IPS DF 6.9 (cell line): ENCODE measurements around the gene ITGB2.

Source experiments
- DNase-seq: peaks from one replicate; pipeline ENCODE4 v3.0.0-alpha.2; 2013; ENCODE audit warnings: low read depth, low spot score
- H3K27ac ChIP-seq: one replicate; pipeline ENCODE4 v1.5.1; 2013; ENCODE audit warnings: low read length, control low read depth
- H3K27me3 ChIP-seq: 2 replicates; pipeline ENCODE4 v1.6.1; 2013; ENCODE audit warnings: mild to moderate bottlenecking, low read length; ENCODE audit not compliant: control insufficient read depth, insufficient read depth
- H3K36me3 ChIP-seq: 2 replicates; pipeline ENCODE4 v1.6.1; 2013; ENCODE audit warnings: low read length; ENCODE audit not compliant: control insufficient read depth, insufficient read depth
- H3K4me1 ChIP-seq: 2 replicates; pipeline ENCODE4 v1.6.1; 2013; ENCODE audit warnings: low read length; ENCODE audit not compliant: control insufficient read depth, insufficient read depth
- H3K4me3 ChIP-seq: 2 replicates; pipeline ENCODE4 v1.5.1; 2013; ENCODE audit warnings: mild to moderate bottlenecking, low read length
- H3K9me3 ChIP-seq: 2 replicates; pipeline ENCODE4 v1.6.1; 2013; ENCODE audit warnings: low read length, inconsistent platforms; ENCODE audit not compliant: control insufficient read depth, insufficient read depth
- WGBS: extraction: QIAGEN DNeasy Blood & Tissue Kit; methylation state at CpG from one replicate; pipeline ENCODE4 v1.1.7; 2013; ENCODE audit warnings: mixed read lengths, missing lambda C conversion rate; ENCODE audit not compliant: insufficient read length, insufficient coverage; 5-methylcytosine and 5-hydroxymethylcytosine counted together

Gene ITGB2

GRCh38 chr21:44850905-44851657 lies 69.6 kb downstream of the ITGB2 start:
- Histone ChIP-seq H3K36me3 (peaks cover 41% of the 10 kb centered on the region), H3K4me3 (no peak overlapping the region), H3K27ac (no peak overlapping the region), H3K27me3 (no peaks in the 10 kb centered on the region), H3K4me1 (0 out of 2 replicates have a peak, but pooled peaks cover 1% of the 10 kb centered on the region), H3K9me3 (no peaks in the 10 kb centered on the region)
- DNase-seq: no peak
- WGBS: no CpG with 5 or more reads among the region's 26 CpGs

GRCh38 chr21:44850208-44850800 lies 70.4 kb downstream of the ITGB2 start:
- Histone ChIP-seq H3K9me3 (no peaks in the 10 kb centered on the region), H3K36me3 (peaks cover 35% of the 10 kb centered on the region), H3K27me3 (no peaks in the 10 kb centered on the region), H3K27ac (no peak overlapping the region), H3K4me1 (0 out of 2 replicates have a peak, but pooled peaks cover 1% of the 10 kb centered on the region), H3K4me3 (no peak overlapping the region)
- WGBS: no CpG with 5 or more reads among the region's 20 CpGs
- DNase-seq: no peak

GRCh38 chr21:44849616-44850130 lies 71.0 kb downstream of the ITGB2 start:
- H3K4me1 ChIP-seq: 0 out of 2 replicates have a peak, but pooled peaks cover 1% of the 10 kb centered on the region
- no CpG with 5 or more reads among the region's 12 CpGs for WGBS
- no peak overlapping the region for H3K4me3 ChIP-seq
- H3K9me3 ChIP-seq: no peaks in the 10 kb centered on the region
- DNase-seq: no peak
- H3K36me3 ChIP-seq: peaks cover 29% of the 10 kb centered on the region
- no peaks in the 10 kb centered on the region for H3K27me3 ChIP-seq
- no peak overlapping the region for H3K27ac ChIP-seq

- Histone ChIP-seq H3K4me1 (peaks cover 3% of the 10 kb centered on the region; the same call in 1 of the 2 replicates), H3K4me3 (no peak overlapping the region), H3K9me3 (no peaks in the 10 kb centered on the region), H3K27ac (no peak overlapping the region), H3K36me3 (peaks cover 26% of the 10 kb centered on the region), H3K27me3 (no peaks in the 10 kb centered on the region)
- no peak for DNase-seq
- WGBS: no CpG with 5 or more reads among the region's 36 CpGs
These were observed 71.7 kb downstream of the ITGB2 start for GRCh38 chr21:44848821-44849521.

GRCh38 chr21:44847261-44848056 lies 73.2 kb downstream of the ITGB2 start:
- no peak overlapping the region for H3K27ac ChIP-seq
- DNase-seq: no peak
- H3K4me3 ChIP-seq: no peak overlapping the region

GRCh38 chr21:44846485-44847260 lies 74.0 kb downstream of the ITGB2 start:
- H3K36me3 ChIP-seq: peaks cover 20% of the 10 kb centered on the region
- H3K27me3 ChIP-seq: no peaks in the 10 kb centered on the region
- no peak overlapping the region for H3K27ac ChIP-seq
- H3K4me3 ChIP-seq: no peak overlapping the region
- peaks cover 3% of the 10 kb centered on the region; the same call in 1 of the 2 replicates for H3K4me1 ChIP-seq
- WGBS: no CpG with 5 or more reads among the region's 27 CpGs
- DNase-seq: no peak
- H3K9me3 ChIP-seq: no peaks in the 10 kb centered on the region

More at GRCh38 chr21:44847261-44848056, 73.2 kb downstream of the ITGB2 start:
- no peaks in the 10 kb centered on the region for H3K27me3 ChIP-seq
- peaks cover 3% of the 10 kb centered on the region; the same call in 1 of the 2 replicates for H3K4me1 ChIP-seq
- H3K9me3 ChIP-seq: no peaks in the 10 kb centered on the region
- H3K36me3 ChIP-seq: peaks cover 20% of the 10 kb centered on the region
- WGBS: no CpG with 5 or more reads among the region's 24 CpGs

GRCh38 chr21:44846224-44846484 lies 74.5 kb downstream of the ITGB2 start:
- WGBS: no CpG with 5 or more reads among the region's 1 CpG
- no peak overlapping the region for H3K27ac ChIP-seq
- H3K27me3 ChIP-seq: no peaks in the 10 kb centered on the region
- no peak overlapping the region for H3K4me3 ChIP-seq
- DNase-seq: no peak
- peaks cover 19% of the 10 kb centered on the region for H3K36me3 ChIP-seq
- H3K4me1 ChIP-seq: peaks cover 3% of the 10 kb centered on the region; the same call in 1 of the 2 replicates
- no peaks in the 10 kb centered on the region for H3K9me3 ChIP-seq

GRCh38 chr21:44845418-44846223 lies 75.1 kb downstream of the ITGB2 start:
- Histone ChIP-seq H3K4me3 (no peak overlapping the region; the same call in 1 of the 2 replicates), H3K27ac (no peak overlapping the region), H3K36me3 (peaks cover 15% of the 10 kb centered on the region), H3K27me3 (no peaks in the 10 kb centered on the region), H3K9me3 (no peaks in the 10 kb centered on the region), H3K4me1 (peaks cover 3% of the 10 kb centered on the region; the same call in 1 of the 2 replicates)
- no CpG with 5 or more reads among the region's 34 CpGs for whole genome bisulfite sequencing
- peak; percentile 39 for DNase-seq

GRCh38 chr21:44844256-44844655 lies 76.4 kb downstream of the ITGB2 start:
- Histone ChIP-seq H3K4me3 (no peak overlapping the region), H3K9me3 (no peaks in the 10 kb centered on the region), H3K27me3 (no peaks in the 10 kb centered on the region), H3K36me3 (peaks cover 6% of the 10 kb centered on the region; the same call in 1 of the 2 replicates), H3K4me1 (peaks cover 3% of the 10 kb centered on the region; the same call in 1 of the 2 replicates), H3K27ac (no peak overlapping the region)
- no CpG with 5 or more reads among the region's 16 CpGs for WGBS
- no peak for DNase-seq
